Measurements from ENCODE around the gene RBM8A. TPM values are rescaled to one million over a fixed set of nuclear protein-coding genes. Genes with fewer than 3 reads are reported as not detected.

Gene RBM8A
- polyA plus RNA-seq, 3 donors: 91.5 to 171 (median 115) TPM

DNA sequence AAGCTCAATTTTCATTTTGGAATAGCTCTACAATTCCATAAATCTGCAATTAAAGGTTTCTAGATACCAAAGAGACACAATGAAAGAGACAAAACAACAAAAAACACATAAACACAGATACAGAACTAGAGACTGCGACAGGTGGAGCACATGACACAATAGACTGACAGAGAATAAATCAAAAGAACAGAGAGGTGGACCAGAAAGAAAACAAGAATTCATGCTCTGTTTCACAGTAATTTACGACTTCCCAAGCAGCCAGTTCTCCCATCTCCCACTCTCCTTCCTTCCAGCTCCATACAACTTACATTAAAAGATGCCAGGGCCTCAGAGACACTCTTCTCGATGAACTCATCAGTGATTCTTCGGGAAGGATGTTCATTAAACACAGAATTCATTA lies 15.1 kb upstream of the RBM8A start:
- no peaks in the 10 kb centered on the region for H4K20me1 ChIP-seq (ENCODE audit: insufficient read depth, low read length)
- H3K36me3 Mint-ChIP-seq: peaks cover 41 to 77% of the 10 kb centered on the region in 2 donors
- WGBS (ENCODE audit: insufficient coverage): 94% methylated on average over 3 of the region's 4 CpGs

DNA sequence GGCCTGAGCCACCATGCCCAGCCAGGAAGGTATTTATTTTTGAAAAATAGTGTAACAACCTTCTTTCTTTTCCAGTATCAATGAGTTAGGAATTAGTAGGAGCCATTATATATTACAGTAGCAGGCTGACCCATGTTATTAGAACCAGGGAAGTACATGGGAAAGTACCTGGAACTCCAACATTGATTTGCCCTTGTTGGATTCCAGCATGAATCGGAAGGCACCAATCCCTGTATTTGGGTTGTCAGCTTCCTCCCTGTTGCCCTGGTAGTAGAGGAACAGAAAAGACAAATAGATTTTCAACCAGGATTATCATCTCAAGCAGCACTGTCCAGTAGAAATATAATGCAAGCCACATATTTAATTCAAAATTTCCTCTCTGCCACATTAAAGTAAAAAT lies 10.2 kb upstream of the RBM8A start:
- H2AFZ ChIP-seq (ENCODE audit: insufficient read depth, low read depth, low read length, poor library complexity, severe bottlenecking): no peak overlapping the region
- Mint-ChIP-seq H3K9me3 (no peaks in the 10 kb centered on the region), H3K4me3 (no peak overlapping the region), H3K4me1 (peaks cover 10% of the 10 kb centered on the region), H3K27me3 (ENCODE audit: low read depth in 3 of 3) (peaks cover 0 to 3% (median 0%) of the 10 kb centered on the region in 3 donors), H3K36me3 (peaks cover 41 to 66% of the 10 kb centered on the region in 2 donors), H3K27ac (peak overlapping the region in 1 of 7 donors; percentile 72)
- H3K79me2 ChIP-seq (ENCODE audit: insufficient read depth, low read length): no peaks in the 10 kb centered on the region
- no peak for DNase-seq
- H3K36me3 ChIP-seq (replicated peaks in 1 of 2; ENCODE audit: control insufficient read depth in 1 of 2, insufficient read depth in 2 of 2, low read length in 2 of 2): peaks cover 22 to 38% of the 10 kb centered on the region in 2 donors
- no peaks in the 10 kb centered on the region for H3K27me3 ChIP-seq (ENCODE audit: control insufficient read depth in 2 of 2, insufficient read depth in 2 of 2, low read length in 2 of 2)
- no CpG with 5 or more reads among the region's 1 CpG for WGBS (ENCODE audit: insufficient coverage)
- TF ChIP-seq, protein P1, sequence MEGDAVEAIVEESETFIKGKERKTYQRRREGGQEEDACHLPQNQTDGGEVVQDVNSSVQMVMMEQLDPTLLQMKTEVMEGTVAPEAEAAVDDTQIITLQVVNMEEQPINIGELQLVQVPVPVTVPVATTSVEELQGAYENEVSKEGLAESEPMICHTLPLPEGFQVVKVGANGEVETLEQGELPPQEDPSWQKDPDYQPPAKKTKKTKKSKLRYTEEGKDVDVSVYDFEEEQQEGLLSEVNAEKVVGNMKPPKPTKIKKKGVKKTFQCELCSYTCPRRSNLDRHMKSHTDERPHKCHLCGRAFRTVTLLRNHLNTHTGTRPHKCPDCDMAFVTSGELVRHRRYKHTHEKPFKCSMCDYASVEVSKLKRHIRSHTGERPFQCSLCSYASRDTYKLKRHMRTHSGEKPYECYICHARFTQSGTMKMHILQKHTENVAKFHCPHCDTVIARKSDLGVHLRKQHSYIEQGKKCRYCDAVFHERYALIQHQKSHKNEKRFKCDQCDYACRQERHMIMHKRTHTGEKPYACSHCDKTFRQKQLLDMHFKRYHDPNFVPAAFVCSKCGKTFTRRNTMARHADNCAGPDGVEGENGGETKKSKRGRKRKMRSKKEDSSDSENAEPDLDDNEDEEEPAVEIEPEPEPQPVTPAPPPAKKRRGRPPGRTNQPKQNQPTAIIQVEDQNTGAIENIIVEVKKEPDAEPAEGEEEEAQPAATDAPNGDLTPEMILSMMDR (IDR thresholded peaks at IDR 0.05): no peak
- no peak overlapping the region for H3K27ac ChIP-seq (ENCODE audit: low read depth in 1 of 2, low read length in 2 of 2)
- H3K4me2 ChIP-seq (replicated peaks; ENCODE audit: extremely low read depth, low read length, poor library complexity, severe bottlenecking): no peak overlapping the region
- peaks cover 3 to 7% of the 10 kb centered on the region in 2 donors for H3K4me1 ChIP-seq (ENCODE audit: control insufficient read depth in 1 of 2, insufficient read depth in 2 of 2, low read length in 2 of 2)
- intact Hi-C loops (cut with micrococcal nuclease): no loop called here
- no peaks in the 10 kb centered on the region for H3K9me3 ChIP-seq (replicated peaks in 1 of 2; ENCODE audit: control insufficient read depth in 1 of 2, insufficient read depth in 1 of 2, low read length in 2 of 2)
- no peak overlapping the region for H3K4me3 ChIP-seq (replicated peaks in 1 of 3; ENCODE audit: low read depth in 2 of 3, low read length in 3 of 3)
- no peak overlapping the region for H3K9ac ChIP-seq (ENCODE audit: insufficient read depth, low read length, poor library complexity, severe bottlenecking)
- no peaks in the 10 kb centered on the region for H4K20me1 ChIP-seq (ENCODE audit: insufficient read depth, low read length)

More for the DNA sequence above, 15.1 kb upstream of the RBM8A start:
- Histone ChIP-seq H3K27me3 (ENCODE audit: control insufficient read depth in 2 of 2, insufficient read depth in 2 of 2, low read length in 2 of 2) (no peaks in the 10 kb centered on the region), H3K4me1 (ENCODE audit: control insufficient read depth in 1 of 2, insufficient read depth in 2 of 2, low read length in 2 of 2) (no peaks in the 10 kb centered on the region), H3K4me2 (replicated peaks; ENCODE audit: extremely low read depth, low read length, poor library complexity, severe bottlenecking) (no peak overlapping the region), H2AFZ (ENCODE audit: insufficient read depth, low read depth, low read length, poor library complexity, severe bottlenecking) (no peak overlapping the region), H3K4me3 (replicated peaks in 1 of 3; ENCODE audit: low read depth in 2 of 3, low read length in 3 of 3) (no peak overlapping the region), H3K9me3 (replicated peaks in 1 of 2; ENCODE audit: control insufficient read depth in 1 of 2, insufficient read depth in 1 of 2, low read length in 2 of 2) (no peaks in the 10 kb centered on the region), H3K9ac (ENCODE audit: insufficient read depth, low read length, poor library complexity, severe bottlenecking) (no peak overlapping the region), H3K27ac (ENCODE audit: low read depth in 1 of 2, low read length in 2 of 2) (no peak overlapping the region), H3K36me3 (replicated peaks in 1 of 2; ENCODE audit: control insufficient read depth in 1 of 2, insufficient read depth in 2 of 2, low read length in 2 of 2) (peaks cover 9 to 44% of the 10 kb centered on the region in 2 donors), H3K79me2 (ENCODE audit: insufficient read depth, low read length) (no peaks in the 10 kb centered on the region)
- no peaks in the 10 kb centered on the region for H3K9me3 Mint-ChIP-seq
- TF ChIP-seq, protein P1 (IDR thresholded peaks at IDR 0.05): no peak
- H3K4me3 Mint-ChIP-seq: no peak overlapping the region
- no peaks in the 10 kb centered on the region for H3K4me1 Mint-ChIP-seq
- intact Hi-C loops (cut with micrococcal nuclease): no loop called here
- H3K27me3 Mint-ChIP-seq (ENCODE audit: low read depth in 3 of 3): peaks cover 0 to 3% (median 0%) of the 10 kb centered on the region in 3 donors
- H3K27ac Mint-ChIP-seq: no peak overlapping the region
- DNase-seq: no peak
